ENCODE measurements around the gene MRTFB.
A peak's percentile ranks its signal among the peaks of the same experiment; 100 is the strongest.

The MRTFB gene

DNA sequence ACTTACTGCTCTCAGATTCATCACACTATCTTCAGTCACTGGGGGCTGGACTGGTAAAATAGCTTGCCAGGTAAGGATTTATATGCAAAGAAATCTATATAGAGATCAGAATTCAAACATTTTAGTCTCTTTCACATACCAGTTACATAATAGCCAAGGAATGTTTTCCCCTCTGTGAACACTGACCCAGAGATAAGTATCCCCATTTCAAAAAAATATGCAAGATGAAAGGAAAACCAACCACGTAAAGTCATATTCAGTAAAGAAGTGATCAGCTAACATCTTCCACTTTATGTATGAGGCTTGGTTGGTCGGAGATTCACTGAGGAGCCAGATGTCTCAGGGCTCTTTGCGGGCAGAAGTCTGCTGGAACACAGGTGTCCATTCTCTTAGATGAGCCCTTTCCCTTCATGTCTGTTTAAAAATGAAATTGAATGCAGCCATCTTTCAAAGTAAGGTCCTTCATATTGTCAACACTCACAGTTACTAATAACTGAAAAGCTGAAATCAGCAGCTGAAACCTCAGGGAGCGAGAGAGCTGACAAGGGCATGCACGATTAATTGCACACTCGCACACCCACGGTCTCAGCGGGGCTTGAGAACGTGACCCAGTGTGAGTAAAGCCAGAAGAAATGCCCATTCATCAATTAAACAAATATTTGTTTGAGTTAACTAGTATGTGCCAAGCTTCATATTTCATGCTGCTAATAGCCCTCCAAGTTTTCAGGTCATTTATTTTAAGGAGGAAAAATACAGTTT lies 161.2 kb downstream of the MRTFB start:
- DNase-seq (ENCODE audit: low read depth in 2 of 2): no peak

DNA sequence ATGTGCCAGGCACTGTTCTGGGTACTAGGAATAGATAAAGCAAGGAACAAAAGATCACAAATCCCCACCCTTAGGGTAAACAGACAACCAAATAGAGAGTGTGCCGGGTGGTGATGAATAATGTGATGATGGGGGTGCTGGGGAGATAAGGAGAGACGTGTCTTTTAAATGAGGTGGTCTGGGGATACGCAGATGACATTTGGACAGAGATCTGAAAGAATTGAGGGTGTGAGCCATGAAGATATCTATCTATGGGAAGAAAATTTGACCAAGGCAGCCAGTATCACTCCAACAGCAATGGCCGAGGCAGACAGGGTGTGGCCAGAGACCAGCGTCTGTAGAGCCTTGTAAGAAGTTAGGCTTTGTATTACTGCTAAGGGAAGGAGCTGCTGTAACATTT lies 165.3 kb downstream of the MRTFB start:
- no peak for DNase-seq (ENCODE audit: low read depth in 2 of 2)

DNA sequence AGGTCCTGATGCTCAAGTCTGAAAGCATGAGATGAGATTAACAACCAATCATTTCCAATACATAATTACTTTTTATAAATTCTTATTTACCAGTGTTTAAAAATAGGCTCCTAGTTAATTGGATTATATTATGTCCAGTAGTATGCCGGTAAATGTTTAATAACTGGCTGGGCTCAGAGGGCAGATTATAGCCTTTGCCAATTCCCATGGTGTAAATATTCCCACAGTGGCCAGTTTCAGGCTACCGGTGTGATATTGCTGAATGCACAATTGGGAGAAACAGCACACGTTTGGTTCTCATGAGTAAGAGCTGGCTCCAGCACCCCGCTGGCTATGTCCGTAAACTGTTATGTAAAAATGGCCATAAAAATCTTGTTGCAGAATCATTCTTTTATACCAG lies 167.6 kb downstream of the MRTFB start:
- no peak for DNase-seq (ENCODE audit: low read depth in 2 of 2)

DNA sequence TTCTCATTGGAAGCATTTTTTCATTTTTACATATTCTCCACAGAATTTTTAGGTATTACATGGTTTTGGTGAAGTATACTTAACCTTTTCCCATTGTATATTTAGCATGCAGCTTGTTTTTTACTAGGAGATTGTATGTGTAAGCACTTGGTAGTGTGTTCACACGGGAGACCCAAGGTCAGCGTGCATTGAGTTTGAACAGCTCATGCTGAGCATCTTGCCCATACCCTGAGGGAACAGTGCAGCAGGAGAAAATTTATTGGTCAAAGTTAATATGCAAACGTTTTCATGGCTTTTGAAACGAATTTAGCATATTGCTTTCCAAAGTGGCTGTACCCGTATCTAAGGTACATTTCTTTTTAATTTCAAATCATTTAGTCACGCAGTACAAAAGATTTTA lies 168.7 kb downstream of the MRTFB start:
- DNase-seq (ENCODE audit: low read depth in 2 of 2): no peak

DNA sequence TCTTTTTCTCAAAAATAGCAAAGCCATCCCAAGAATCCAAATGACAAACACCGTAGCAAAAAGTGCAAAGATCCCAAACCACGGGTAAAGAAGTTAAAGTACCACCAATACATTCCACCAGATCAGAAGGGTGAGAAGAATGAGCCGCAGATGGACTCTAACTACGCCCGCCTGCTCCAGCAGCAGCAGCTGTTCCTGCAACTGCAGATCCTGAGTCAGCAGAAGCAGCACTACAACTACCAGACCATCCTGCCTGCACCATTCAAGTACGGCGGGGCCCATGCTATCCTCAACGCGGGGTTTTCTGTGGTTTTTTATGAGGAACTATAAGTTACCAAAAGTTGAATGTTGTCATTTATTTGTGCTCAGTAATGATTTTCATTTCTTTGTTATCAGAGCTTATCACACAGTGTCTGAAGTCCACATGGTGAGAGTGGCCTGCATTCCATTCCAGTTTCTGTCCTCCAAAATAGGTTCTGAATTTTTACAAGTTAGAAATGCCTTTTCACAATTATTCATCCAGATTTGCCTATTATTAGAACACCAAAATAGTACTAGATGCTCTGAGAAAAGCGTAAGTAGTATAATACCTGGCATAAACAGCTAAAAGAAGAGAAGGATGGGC lies 169.2 kb downstream of the MRTFB start:
- DNase-seq (ENCODE audit: low read depth in 2 of 2): no peak

DNA sequence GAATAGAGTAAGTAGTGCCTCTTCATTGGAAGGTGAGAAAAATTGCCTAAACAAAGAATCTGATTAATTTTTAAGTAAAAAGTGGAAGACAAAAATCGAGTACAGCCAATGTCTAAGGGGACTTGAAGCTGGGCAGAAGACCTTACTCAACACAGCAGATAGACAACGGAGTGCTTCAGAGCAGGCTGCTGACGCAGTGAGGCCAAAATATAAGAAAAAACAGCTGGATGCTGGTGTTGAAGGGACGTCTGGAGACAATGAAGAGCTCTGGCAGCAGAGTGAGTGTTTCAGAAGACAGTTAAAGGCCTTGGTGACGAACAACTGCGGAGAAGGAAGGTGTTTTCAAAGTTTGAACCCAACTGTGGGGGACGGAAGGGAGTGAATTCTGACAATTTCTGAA lies 169.8 kb downstream of the MRTFB start:
- no peak for DNase-seq (ENCODE audit: low read depth in 2 of 2)

DNA sequence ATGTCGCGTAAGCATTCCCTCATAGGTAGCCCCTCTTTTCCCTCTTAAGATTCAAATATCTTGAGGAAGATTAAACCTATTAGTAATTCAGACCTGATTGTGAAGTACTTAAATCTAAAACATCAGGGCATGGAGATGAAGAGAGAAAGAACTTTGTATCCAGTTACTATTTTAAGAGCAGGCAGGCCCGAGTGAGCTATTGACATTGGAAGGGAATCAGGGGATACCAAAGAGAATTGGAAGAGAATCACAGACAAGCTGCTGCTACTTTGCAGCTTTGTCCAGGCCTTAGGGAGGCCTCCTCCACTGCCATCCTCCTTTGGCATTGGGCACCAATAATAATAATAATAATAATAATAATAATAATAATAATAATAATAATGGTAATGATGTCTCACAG lies 170.5 kb downstream of the MRTFB start:
- no peak for DNase-seq (ENCODE audit: low read depth in 2 of 2)

DNA sequence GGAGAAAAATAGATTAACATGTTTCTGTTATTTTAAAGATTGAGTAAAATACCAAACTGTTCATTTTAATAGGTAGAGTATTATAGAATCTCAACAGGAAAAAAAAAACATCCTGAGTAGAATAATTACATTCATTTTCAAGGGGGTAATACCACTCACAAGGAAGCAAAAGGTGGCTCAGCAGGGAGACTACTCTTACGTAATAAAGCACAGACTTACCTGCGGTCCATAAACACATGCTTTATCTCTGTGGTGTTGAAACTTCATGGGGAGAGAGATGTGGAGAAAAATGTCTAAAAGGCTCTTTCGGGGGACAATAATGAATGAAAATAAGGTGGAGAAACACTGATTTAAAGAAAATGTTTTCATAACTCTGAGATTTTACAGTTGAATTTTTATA lies 171.7 kb downstream of the MRTFB start:
- no peak for DNase-seq (ENCODE audit: low read depth in 2 of 2)

DNA sequence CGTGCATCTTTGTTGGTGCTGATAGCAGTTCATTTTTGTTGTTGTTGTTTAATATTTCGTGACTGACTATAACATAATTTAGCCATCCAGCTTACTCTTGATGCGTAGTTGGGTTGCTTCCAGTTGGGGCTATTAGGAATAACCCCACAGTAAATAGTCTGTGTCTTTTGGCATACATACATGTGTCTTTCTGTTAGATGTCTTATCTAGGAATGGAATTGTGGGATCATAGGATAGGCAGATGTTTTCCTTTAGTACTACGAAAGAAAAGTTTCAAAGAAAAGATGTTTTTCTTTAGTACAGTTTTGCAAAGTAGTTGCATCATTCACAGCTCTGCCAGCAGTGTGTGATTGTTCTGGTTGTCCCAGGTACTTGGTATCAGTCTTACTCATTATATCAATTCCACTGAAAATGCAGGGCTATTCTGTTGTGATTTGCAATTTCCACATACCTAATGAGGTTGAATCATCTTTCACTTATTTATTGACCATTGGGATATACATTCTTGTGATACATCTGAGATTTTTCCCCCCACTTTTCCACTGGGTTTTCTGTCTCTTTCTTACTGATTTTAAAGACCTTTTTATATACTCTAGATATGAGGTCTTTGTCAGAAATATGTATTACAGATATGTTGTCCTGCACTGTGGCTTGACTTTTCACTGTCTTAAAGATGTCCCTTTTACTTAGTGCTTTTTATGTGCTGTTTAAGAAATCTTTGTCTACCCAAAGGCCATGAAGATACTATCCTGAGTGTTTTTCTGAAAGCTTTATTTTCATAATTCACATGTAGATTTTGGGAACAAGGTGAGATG lies 173.3 kb downstream of the MRTFB start:
- DNase-seq (ENCODE audit: low read depth in 2 of 2): no peak

DNA sequence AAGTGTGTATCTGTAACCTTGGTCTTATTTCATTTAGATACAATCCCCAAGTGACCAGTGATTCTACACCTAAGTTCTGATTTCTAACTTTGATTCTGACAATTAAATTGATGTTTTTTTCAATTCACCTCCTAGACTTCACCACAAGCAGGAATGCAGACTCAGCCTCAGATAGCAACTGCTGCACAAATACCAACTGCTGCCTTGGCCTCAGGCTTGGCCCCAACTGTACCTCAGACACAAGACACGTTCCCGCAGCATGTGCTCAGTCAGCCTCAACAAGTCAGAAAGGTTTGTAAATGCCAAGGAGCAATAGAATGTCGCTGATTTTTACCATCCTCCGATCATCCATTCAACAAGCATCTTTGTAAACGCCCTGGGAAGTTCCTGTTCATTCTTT lies 177.7 kb downstream of the MRTFB start:
- no peak for DNase-seq (ENCODE audit: low read depth in 2 of 2)

DNA sequence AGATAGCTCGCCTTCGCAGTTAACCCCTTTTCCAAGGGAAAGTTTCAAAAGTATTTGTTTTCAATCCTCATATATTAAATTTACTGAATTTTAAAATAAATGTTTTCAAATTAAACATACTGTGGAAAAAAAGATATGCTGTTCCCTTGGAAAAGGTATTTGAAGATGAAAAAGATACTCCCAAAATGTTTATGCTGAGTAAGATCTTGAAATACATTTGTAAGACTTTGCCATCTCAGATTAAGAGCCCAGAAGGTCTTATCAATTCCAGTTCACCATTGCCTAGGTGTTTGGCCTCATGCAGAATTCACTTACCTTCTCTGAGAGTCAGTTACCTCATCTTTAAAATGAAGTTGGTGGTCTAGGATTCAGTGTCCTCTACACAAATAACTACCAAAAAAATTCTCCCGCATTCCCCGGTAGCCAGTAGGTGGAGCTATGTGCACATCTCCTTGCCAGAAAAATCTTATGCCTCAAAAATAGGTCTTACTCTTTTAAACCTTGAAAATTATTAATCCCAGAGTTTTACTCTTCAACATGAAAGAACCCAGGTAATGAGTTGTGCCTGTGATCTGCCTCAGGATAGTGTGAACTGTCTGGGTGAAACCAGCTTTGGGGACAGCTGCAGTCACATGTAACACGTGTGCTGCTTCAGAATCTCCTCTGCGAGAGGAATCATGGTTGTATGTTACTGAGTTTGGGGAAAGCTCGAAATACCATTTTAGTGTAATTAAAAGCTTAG lies 178.3 kb downstream of the MRTFB start:
- DNase-seq (ENCODE audit: low read depth in 2 of 2): peak; percentile 17 to 36

DNA sequence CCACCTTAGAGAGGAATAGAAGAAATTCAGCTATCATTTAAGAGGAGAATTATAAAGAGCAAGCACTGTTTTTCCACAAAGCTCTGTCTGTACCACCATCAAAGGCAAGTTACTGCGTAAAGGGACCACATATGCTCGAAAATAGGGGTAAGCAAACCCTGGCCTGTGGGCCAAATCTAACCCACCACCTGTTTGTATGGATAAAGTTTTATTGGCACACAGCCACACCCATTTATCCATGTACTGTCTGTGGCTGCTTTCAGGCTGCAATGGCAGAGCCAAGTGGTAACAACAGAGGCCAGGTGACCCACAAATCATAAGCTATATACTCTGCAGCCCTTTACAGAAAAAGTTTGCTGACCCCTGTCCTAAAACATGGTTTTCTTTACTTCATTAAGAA lies 180.3 kb downstream of the MRTFB start:
- no peak for DNase-seq (ENCODE audit: low read depth in 2 of 2)

DNA sequence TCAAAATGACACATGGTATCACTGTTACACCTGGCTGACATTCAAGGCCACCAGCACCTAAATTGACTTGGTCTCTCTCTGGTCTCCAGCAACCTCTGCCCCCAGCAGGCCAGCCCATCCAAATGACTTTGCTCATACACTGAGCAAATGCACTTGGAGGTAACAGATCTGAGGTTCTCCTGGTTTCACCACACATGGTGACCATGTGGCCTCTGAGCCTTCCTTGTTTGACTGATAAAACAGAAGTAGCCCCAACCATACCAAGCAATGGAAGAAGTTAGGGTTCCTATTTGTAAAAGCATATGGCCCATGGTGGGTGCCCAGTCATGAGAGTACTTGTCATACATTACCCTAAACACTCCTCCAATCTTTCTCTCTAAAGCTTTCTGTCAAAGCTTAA lies 181.7 kb downstream of the MRTFB start:
- no peak for DNase-seq (ENCODE audit: low read depth in 2 of 2)

DNA sequence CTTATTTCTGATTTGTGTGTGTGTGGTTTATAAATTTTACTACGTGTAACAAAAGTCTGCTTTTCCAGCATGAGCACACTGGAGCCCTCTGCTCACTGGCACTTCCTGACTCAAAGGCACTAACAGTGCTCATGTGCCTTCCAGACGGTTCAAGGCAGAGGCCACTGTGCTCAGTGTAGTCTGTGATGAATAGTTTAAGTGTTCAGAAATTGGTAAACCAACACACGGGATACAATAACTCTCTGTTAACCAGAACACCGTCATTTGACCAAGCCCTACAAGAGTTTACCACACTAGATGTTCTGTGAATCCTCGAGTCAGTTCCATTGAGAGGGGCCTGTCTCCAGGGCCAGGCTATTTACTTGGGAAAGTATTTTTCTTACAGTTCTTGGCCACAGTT lies 191.9 kb downstream of the MRTFB start:
- no peak for DNase-seq (ENCODE audit: low read depth in 2 of 2)

DNA sequence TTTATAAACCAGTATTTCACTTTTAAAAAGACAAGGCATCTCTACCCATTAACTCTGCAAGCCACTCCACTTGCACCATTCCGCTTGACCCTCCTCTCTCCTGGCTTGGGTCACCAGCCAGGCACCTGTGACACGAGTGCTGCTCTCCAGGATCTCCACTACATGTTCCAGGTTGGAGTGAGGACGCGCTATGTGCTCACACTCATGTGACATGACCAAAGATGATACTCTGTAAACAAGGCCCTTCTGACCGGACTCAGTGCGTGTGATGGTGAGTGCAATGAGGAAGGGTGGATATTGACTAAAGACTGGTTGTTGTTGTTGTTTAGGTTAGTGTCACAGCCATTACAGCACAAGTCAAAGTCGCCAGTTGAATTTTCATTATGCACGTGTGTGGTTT lies 192.7 kb downstream of the MRTFB start:
- DNase-seq (ENCODE audit: low read depth in 2 of 2): no peak

DNA sequence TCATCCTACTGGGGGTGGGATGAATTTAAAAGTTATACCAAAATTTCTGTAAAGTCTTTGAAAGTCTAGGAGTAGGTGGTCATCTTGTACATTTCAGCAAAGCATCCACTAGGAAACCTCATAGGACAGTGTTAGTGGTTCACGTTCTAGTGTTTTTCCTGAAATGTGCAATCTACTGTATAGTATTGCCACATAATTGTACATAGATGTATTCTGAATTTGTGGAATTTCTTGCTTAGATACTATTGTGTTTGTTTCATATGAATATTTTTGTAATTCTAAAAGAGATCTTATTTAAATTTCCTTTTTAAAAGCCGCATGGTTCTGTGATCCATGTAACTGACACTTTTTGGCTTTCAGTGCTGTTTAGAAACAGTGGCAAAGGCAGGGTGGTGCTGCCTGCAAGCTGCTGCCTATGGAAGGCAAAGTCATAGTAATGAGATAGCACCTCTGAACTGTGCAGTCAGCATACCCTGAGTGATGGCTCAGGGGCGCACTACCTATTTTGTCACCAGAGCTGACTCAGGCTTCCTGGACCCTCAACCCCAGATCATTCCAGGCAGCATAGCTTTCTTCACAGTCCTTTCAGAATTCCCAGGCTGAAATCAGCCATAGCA lies 193.3 kb downstream of the MRTFB start:
- no peak for DNase-seq (ENCODE audit: low read depth in 2 of 2)

DNA sequence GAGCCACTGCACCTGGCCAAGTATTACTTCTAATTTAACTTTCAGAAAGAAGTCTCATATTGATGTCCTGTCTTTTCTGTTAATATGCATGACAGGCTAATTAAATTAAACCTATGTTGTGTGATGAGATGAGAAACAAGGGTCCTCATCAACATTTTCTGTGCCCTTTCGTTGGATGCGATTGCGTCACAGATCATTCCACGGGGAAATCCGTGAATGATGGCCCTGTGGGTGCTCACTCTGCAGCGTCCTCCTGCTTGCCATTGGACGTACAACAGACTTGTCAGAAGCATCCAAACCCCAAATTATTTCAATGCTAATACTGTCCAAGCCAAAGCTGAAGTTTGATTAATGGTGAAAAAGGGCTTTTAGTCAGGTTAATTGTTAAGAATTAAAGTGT lies 197.0 kb downstream of the MRTFB start:
- DNase-seq (ENCODE audit: low read depth in 2 of 2): no peak

DNA sequence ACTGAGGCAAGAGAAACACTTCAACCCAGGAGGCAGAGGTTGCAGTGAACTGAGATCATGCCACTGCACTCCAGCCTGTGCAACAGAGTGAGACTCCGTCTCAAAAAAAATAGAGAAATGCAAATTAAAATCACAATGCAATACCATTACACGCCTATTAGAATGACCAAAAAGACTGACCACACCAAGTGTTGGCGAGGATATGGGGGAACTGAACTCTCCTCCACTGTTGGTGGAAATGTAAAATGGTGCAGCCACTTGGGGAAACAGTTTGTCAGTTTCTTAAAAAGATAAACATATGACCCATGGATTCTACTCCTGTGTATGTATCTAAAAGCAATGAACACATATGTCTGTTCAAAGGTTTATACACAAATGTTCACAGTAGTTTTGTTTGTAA lies 204.8 kb downstream of the MRTFB start:
- DNase-seq (ENCODE audit: low read depth in 2 of 2): no peak

DNA sequence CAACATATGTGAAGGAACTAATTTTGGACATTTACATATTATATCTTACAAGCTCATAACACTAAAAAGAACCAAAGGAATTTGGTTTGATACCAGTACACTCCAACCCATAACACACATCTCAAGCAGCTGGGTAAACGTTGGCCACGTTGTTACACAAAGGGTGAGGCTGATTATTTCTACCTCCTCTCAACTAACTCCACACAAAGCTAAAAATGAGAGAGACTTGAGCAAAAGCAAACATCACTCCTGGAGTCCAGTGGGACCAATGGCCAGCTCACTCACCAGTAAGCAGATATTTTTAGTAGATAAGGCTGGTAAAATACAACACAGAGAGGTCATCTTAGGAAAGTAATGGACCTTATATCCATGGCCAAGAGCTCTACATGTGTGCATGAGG lies 207.6 kb downstream of the MRTFB start:
- no peak for DNase-seq (ENCODE audit: low read depth in 2 of 2)

DNA sequence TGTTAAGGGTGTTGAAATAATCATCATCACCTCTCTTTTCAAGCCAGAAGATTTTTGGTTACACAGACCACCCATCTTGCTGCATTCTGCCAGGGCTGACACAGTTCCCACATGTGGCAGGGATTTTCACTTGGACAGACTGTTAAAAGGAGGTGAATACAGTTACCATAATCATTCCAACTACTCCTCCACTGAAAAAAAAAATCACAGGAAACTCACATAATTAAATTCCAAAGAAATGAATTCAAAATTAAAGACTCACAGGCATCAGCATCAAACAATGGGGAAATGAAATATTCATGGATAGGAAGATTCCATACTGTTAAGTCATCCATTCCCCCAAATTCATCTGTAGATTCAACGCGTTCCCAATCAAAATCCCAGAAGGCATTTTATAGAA lies 209.4 kb downstream of the MRTFB start:
- no peak for DNase-seq (ENCODE audit: low read depth in 2 of 2)

DNA sequence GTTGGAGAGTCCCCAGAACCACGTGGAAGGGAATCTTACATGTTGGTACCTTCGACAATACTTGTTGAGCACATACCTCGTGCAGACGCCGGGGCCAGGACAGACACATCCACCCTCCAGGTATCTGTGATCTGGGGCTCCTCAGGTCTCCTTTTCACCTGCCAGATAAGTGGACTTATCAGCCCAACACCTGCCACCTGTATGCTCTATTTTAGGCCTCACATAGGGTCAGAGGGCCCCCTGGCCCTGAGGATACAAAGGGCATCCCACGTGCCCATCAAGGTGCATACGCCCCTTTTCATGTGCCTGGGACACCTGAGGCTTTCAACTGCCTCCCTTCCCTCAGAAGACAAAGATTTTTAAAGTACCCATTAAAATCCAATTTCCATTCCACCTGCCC lies 212.7 kb downstream of the MRTFB start:
- no peak for DNase-seq (ENCODE audit: low read depth in 2 of 2)

DNA sequence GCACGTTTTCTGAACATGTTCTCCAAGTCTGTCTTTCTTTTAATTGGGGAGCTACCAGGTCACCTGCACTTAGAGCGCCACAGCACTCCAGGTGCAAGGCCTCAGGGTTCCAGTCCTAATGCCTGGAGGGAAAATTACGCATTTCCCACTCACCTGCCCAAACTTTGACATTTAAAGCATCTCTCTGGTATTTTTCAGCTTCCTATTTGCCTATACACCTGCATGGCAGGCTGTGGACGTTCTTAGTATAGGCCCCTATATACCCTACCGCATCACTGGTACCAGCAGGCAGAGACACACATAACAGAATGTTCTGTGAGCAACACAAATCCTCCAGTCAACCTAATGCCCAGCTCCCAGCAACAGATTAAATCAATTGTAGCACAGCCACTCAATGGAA lies 213.3 kb downstream of the MRTFB start:
- no peak for DNase-seq (ENCODE audit: low read depth in 2 of 2)

Measured in stimulated activated CD4-positive, alpha-beta T cell treated with anti-CD3 and anti-CD28 coated beads, Interleukin-1b, Interleukin-23, amount 100 ng/mL, for 4 hours (primary cell).